Stomach (tissue), 4 donors: Measurements from ENCODE around the gene MUC21.

Experiments used
- POLR2A ChIP-seq, 4 donors: fragments of 450-650 bp; IDR thresholded peaks; one replicate each; pipeline ENCODE4 v1.6.1; 2016; ENCODE audit warnings: antibody characterized with exemption in 4 of 4, control low read depth in 2 of 4, mild to moderate bottlenecking in 1 of 4, moderate library complexity in 1 of 4
- TF ChIP-seq, protein P1 (sequence below), 7 experiments: fragments of 450-650 bp in 4 of 7; fragments of 200-600 bp in 3 of 7; sonication (generic) in 3 of 7; IDR thresholded peaks; one replicate each; pipeline ENCODE4 v1.5.1; 2016 to 2019; ENCODE audit warnings: antibody characterized with exemption in 7 of 7, control low read depth in 2 of 7, mild to moderate bottlenecking in 1 of 7

DNA sequence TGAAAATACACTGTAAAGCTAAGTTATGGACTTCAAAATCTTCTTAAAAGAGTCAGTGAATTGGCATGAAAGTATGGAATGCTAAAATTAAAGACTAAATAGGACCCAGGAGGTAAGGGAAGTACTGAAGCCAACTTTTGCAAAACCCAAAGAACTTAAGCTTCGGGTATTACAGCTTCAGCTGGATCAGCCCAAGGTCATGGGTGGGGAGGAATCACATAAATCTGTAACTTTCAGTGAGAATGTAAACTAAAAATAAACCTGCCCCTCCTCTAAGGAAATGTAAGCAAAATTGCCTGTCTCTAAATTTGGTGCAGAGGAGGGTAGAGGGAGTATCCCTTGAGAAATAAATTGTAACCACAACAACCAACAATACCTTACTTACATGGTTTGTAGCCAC lies 4.4 kb upstream of the MUC21 start:
- TF ChIP-seq, protein P1, sequence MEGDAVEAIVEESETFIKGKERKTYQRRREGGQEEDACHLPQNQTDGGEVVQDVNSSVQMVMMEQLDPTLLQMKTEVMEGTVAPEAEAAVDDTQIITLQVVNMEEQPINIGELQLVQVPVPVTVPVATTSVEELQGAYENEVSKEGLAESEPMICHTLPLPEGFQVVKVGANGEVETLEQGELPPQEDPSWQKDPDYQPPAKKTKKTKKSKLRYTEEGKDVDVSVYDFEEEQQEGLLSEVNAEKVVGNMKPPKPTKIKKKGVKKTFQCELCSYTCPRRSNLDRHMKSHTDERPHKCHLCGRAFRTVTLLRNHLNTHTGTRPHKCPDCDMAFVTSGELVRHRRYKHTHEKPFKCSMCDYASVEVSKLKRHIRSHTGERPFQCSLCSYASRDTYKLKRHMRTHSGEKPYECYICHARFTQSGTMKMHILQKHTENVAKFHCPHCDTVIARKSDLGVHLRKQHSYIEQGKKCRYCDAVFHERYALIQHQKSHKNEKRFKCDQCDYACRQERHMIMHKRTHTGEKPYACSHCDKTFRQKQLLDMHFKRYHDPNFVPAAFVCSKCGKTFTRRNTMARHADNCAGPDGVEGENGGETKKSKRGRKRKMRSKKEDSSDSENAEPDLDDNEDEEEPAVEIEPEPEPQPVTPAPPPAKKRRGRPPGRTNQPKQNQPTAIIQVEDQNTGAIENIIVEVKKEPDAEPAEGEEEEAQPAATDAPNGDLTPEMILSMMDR (IDR thresholded peaks at IDR 0.05), result no peak
- no peak for TF ChIP-seq POLR2A (IDR thresholded peaks at IDR 0.05)
